NCI-H2196 (cell line): Measurements from ENCODE around the gene PRKAR1B.

ENCODE experiments used
- DNase-seq: peaks from one replicate; lab custom pipeline; 2025; ENCODE audit not compliant: unreplicated experiment; lab: John Stamatoyannopoulos, UW

Gene PRKAR1B

GRCh38 chr7:576524-577277, 150.4 kb downstream of the PRKAR1B start:
- no peak for DNase-seq

GRCh38 chr7:575425-576366, 151.4 kb downstream of the PRKAR1B start:
- DNase-seq = no peak

- no peak for DNase-seq
These were observed 152.3 kb downstream of the PRKAR1B start for GRCh38 chr7:574661-575395.

GRCh38 chr7:573933-574381, 153.1 kb downstream of the PRKAR1B start:
- DNase-seq = no peak

- DNase-seq = no peak
These were observed 153.7 kb downstream of the PRKAR1B start for GRCh38 chr7:573269-573932.

- no peak for DNase-seq
These were observed 154.4 kb downstream of the PRKAR1B start for GRCh38 chr7:572416-573268.

GRCh38 chr7:571718-572415, 155.2 kb downstream of the PRKAR1B start:
- no peak for DNase-seq

- no peak for DNase-seq
These were observed 155.9 kb downstream of the PRKAR1B start for GRCh38 chr7:571096-571717.

- DNase-seq = no peak
These were observed 156.3 kb downstream of the PRKAR1B start for GRCh38 chr7:570801-571070.

- no peak for DNase-seq
These were observed 156.9 kb downstream of the PRKAR1B start for GRCh38 chr7:569996-570800.

- DNase-seq = no peak
These were observed 157.8 kb downstream of the PRKAR1B start for GRCh38 chr7:569071-569855.

GRCh38 chr7:568031-568951, 158.8 kb downstream of the PRKAR1B start:
- DNase-seq = no peak

GRCh38 chr7:567305-567883, 159.7 kb downstream of the PRKAR1B start:
- no peak for DNase-seq

- no peak for DNase-seq
These were observed 161.0 kb downstream of the PRKAR1B start for GRCh38 chr7:566100-566499.

- no peak for DNase-seq
These were observed 162.8 kb downstream of the PRKAR1B start for GRCh38 chr7:564176-564865.
